ENCODE results near the gene NKAIN4.
A peak's percentile ranks its signal among the peaks of the same experiment; 100 is the strongest.

Gene NKAIN4

GRCh38 chr20:63218701-63219446 lies 35.4 kb downstream of the NKAIN4 start:
- no peak for DNase-seq (ENCODE audit: low read depth)

DNA sequence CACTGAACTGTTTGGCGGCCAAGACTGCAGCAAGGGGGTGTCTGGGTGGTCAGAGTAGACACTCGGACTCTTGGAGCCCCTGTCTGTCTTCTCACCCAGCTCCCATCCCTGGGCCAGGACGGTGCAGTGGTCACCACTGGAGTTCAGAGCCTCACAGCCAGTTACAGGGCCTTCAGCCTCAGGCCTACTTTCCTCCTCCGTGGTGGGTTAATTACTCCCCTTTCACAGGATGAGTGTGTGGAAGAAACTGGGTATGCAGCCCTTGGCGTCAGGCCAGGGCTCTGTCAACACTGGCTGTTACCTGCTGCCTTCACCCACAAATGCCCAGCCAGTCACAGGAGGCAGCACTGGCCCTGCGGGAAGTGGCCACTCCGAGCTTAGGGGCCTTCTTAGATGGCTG lies 36.6 kb downstream of the NKAIN4 start:
- DNase-seq (ENCODE audit: low read depth), result no peak

DNA sequence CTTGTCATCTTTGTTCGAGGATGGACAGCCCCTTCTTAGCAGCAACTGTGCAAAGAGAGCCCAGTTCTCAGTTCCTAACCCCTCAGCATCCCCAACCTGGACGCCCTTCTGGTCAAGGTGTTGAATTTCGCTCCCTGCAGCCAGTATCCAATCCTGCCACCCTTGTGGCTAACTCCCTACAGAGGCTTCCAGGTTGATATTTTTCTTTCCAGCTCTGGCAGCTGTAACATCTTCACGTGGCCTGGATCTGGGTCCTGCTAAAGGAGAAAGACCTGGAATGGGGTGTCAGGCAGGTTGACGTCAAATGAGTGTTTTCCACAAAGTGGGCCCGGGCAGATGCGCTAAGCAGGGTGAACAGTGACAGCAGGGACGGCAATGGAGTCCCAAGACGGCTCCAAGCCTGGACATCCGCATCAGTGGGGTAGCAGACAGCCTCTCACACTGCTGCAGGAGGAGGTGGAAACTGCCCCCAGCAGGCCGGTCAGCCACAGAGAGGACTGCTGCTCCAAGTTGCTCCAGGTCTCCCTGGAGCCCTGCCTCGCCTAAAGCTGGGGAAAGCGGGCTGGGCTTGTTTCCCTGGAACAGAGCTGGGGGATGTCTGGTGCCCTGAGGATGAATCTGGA lies 37.3 kb downstream of the NKAIN4 start:
- DNase-seq (ENCODE audit: low read depth), result no peak

DNA sequence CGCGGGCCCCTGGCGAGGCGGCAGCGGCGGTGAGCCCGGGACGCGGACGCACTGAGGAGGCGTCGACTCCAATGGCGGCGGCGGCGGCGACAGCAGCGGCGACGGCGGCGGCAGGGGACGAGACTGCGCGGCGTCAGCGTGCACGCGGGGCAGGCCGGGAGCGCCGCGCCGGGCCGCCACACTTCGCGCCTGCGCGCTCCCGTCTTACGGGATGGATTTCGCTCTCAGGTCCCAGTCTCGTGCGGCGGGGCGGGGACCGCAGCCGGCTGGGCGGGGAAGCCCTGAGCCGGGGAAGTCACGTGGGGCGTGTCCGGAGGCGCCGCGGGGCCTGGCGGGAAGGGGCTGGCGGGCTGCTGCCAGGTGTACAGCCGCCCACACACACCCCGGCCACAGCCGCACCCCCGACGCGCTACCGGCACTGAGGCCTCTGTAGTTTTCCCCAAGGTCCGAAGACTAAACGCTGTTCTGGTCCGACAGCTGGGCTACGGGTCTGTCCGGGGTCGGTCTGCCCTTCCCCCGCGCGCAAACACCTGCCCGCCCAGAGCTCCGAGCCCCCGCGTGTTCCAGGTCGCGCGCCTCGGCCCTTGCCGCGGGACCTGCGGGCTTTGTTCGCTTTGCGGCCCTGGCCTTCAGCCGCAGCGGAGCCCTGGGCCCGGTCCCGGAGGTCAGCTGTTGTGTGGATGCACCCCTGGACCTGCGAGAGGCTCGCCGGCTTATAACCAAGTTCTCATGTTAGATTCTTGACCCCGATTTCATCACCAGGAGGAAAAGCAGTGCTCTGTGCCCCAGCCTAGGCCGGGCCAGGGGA lies 38.0 kb downstream of the NKAIN4 start, which contains the start of gene YTHDF1:
YTHDF1 (minus strand) TSS at position 91 of the 808 bp plus-strand sequence. CDS start 239 bp downstream, outside the sequence.
- DNase-seq (ENCODE audit: low read depth), result peak; percentile 83

- no peak for DNase-seq (ENCODE audit: low read depth)
Measured at GRCh38 chr20:63215101-63216040, 38.9 kb downstream of the NKAIN4 start.

- DNase-seq (ENCODE audit: low read depth), result no peak
Measured at GRCh38 chr20:63214514-63214913, 39.7 kb downstream of the NKAIN4 start.

- DNase-seq (ENCODE audit: low read depth), result no peak
Measured at GRCh38 chr20:63212792-63213191, 41.5 kb downstream of the NKAIN4 start.

DNA sequence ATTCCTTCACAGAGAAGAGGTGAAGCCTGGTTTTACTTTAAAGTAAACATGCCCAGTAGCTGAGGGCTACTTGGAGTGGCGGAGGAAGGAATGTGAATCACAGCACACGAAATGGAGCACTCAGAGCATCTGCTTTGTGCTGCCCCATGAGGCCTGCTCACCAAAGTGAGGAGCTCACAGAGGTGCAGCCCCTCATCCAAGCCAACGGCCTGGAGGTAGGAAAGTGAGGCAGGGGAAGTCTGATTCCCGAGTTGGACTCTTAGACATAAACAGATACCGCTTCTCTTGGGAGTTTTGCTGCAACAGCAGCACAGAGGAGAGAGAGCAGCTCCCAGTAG lies 41.9 kb downstream of the NKAIN4 start:
- DNase-seq (ENCODE audit: low read depth), result no peak

GRCh38 chr20:63210011-63210605 lies 44.2 kb downstream of the NKAIN4 start:
- DNase-seq (ENCODE audit: low read depth), result no peak

DNA sequence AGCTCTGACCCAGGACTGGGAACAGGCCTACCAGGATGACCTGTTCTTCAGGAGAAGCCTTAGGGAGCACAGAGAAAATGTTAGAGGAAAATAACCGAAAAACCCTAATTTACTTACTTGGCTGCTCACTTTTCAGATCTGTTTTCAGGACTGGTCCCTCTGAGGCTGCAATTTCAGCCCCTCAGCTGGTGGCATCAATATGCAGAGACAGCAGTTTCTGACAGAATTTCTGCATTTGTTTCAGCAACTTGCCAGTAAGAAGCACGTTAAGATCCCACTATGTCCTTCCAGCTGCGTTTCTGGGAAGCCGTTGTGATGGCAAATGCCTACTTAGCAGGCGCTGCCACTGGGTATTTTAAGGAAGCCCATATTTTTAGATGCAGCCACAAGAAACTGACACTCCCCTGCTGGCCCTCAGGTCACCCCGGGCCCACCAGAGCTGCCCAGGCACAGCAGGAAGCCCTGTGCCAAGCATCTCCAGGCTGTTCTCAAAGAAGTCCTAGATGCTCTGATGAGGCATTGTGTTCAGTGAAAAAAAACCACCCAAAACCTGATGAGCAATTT lies 45.8 kb downstream of the NKAIN4 start:
- DNase-seq (ENCODE audit: low read depth), result no peak

- DNase-seq (ENCODE audit: low read depth), result no peak
Measured at GRCh38 chr20:63206878-63207277, 47.4 kb downstream of the NKAIN4 start.

- no peak for DNase-seq (ENCODE audit: low read depth)
Measured at GRCh38 chr20:63205896-63206295, 48.4 kb downstream of the NKAIN4 start.

DNA sequence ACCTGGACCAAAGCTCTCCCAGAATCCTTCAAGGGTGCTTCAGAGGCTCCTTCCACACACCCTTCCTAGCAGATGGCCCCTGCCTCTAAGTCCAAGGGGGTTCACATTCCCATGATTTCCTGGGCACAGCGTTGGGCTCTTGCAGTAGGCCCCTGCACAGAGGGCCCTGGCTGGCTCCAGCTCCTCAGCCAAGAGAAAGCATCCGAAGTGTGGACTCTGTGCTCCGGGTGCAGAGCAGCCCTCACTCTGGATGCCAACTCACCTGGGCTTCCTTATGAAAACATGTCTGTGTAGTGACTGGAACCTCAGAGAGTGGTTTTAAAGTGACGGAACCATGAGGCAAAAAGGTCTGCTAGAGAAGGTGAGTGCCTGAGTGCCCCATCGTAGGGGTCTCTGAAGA lies 49.9 kb downstream of the NKAIN4 start:
- DNase-seq (ENCODE audit: low read depth), result no peak

DNA sequence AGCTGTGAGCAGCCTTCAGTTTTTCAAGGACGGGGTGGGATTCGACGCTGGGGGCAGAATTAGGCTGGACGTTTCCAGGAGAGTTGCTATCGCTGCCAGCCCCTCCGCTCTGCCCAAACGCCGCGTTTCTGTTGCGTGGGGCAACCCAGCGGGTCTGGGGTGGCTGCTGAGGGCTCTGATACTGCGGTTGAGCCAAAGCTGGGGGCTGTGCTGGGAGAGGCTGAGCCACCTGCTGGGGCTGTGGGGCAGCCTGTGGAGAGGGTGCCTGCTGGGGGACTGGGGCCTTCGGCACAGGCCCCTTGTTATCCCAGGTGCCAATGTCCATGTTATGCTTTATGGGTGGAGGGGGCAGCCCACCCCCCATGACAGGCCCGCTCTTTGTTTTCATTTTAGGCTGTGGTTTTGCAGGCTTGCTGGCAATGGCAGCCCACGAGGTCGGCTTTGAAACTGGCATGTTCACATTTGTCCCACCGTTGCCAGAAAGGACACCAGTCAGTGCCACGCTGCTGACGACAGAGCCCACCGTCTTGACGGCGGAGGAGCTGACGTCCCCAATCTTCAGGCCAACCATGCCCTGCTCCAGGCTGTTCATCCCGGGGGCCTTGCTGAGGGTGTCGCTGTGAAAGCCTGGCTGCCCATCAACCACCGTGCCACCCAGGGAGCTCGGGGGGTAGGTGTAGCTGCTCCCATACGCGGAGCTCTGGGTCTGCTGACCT lies 51.3 kb downstream of the NKAIN4 start:
- DNase-seq (ENCODE audit: low read depth), result no peak

GRCh38 chr20:63202021-63202420 lies 52.2 kb downstream of the NKAIN4 start:
- DNase-seq (ENCODE audit: low read depth), result no peak

- DNase-seq (ENCODE audit: low read depth), result no peak
Measured at GRCh38 chr20:63198606-63199005, 55.7 kb downstream of the NKAIN4 start.

DNA sequence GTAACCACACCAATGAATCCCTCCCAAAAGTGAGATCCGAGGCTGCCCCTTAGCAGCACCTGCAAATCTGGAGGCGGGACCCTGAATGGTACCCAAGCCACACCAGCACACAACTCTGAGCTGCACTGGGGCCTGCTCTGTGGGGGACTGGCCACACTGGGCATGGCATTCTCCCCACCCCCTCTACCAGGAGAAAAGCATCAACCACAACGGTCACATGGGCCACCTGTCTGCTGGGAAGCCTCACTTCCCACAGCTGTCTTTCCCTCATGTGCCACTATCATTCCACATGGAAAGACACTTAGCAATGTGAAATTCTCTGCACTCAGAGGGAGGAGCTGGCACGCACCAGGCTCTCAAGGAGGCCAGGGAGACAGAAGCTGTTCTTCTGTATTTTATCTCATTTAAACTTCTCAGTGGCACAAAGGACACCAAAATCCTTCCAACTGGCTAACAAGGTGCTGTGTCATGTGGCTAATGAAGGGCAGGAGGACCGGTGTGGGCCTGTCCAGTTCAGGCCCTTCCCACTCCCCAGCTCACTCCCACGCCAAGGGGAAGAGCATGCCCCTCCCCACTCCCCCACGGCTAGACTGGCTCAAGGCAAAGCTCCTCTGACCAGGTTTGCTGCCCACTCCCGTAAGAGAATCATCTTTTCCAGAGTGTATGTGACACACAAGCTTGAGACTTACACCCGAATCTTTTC lies 57.3 kb downstream of the NKAIN4 start:
- no peak for DNase-seq (ENCODE audit: low read depth)

DNA sequence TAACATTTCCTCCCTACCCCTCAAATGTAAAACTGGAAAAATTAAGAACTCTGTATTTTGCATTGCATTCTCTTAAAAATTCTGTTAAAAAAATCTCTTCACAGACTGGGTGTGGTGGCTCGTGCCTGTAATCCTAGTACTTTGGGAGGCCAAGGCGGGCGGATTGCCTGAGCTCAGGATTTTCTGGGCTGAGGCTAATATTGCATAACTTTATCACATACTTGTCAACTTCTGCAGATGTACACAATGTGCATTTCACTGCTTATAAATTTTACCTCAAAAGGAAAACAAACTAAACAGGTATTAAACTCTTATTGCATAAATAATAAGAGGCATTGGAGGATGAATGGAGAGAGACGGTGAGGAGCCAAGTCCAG lies 59.5 kb downstream of the NKAIN4 start:
- no peak for DNase-seq (ENCODE audit: low read depth)

DNA sequence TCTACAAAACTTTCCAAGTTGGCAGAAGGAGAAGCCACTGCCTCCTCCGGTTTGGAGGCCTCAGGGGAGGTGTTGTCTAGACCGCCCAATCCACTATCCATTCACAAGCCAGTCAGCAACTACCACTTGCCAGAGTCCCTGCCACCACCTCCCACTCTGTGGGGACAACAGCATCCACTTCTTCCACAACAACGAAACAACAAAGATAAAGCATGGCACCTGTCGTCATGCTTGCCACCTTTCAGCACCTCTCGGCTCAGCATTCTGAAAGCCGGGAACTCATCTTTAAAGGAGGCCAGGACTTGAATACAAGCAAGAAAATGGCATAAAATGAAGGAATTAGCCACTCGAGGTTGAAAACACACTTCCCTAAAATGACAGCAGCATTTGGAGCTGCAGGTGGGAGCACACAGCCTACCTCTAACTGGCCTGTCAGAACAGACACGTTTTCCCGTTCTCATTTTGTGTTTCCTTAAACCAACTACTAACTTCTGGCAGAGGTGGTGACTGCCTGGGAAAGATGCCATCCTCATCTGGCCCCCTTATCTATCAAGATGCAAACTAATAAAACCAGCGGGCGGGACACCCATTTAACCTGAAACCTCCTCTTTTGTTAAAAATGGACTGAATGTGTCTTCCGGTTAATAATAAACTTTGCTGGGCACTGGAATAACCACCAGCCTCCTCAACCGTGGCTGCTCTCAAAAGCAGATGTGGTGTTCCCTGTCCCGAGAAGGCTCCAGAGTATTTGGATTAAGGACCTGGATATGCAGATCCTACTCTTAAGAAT lies 60.1 kb downstream of the NKAIN4 start:
- no peak for DNase-seq (ENCODE audit: low read depth)
